HG02970 (cell line): Measurements from ENCODE around the gene DACT2.
"Not testable (repeated sequence)": the region's sequence is repeated elsewhere in the genome, so short reads cannot be mapped to it uniquely, and the experiment has no call there.

Experiments
- ATAC-seq: cut with Tn5 transposase; IDR thresholded peaks from one replicate; pipeline ENCODE4 v1.9.1; 2021; ENCODE audit warnings: mild to moderate bottlenecking, moderate library complexity, moderate number of reproducible peaks; ENCODE audit not compliant: unreplicated experiment, low FRiP score

The DACT2 gene

GRCh38 chr6:168285456-168285855, 34.1 kb downstream of the DACT2 start:
- no peak for ATAC-seq

- no peak for ATAC-seq
Measured at GRCh38 chr6:168284187-168284586, 35.4 kb downstream of the DACT2 start.

GRCh38 chr6:168283686-168284025, 35.9 kb downstream of the DACT2 start:
- no peak for ATAC-seq

- ATAC-seq, result no peak
Measured at GRCh38 chr6:168282985-168283685, 36.4 kb downstream of the DACT2 start.

GRCh38 chr6:168281826-168282225, 37.8 kb downstream of the DACT2 start:
- no peak for ATAC-seq

- not testable (repeated sequence) for ATAC-seq
Measured at GRCh38 chr6:168281314-168281713, 38.3 kb downstream of the DACT2 start.

- ATAC-seq, result no peak
Measured at GRCh38 chr6:168280899-168281245, 38.7 kb downstream of the DACT2 start.

GRCh38 chr6:168280020-168280898, 39.3 kb downstream of the DACT2 start:
- no peak for ATAC-seq

- no peak for ATAC-seq
Measured at GRCh38 chr6:168279403-168279935, 40.1 kb downstream of the DACT2 start.

GRCh38 chr6:168278904-168279303, 40.7 kb downstream of the DACT2 start:
- ATAC-seq, result no peak

- ATAC-seq, result no peak
Measured at GRCh38 chr6:168277274-168277669, 42.3 kb downstream of the DACT2 start.

- no peak for ATAC-seq
Measured at GRCh38 chr6:168276576-168277273, 42.9 kb downstream of the DACT2 start.

GRCh38 chr6:168275168-168275567, 44.4 kb downstream of the DACT2 start:
- no peak for ATAC-seq

- ATAC-seq, result no peak
Measured at GRCh38 chr6:168274037-168274952, 45.3 kb downstream of the DACT2 start.

GRCh38 chr6:168273441-168274036, 46.0 kb downstream of the DACT2 start:
- no peak for ATAC-seq

GRCh38 chr6:168272415-168273325, 46.9 kb downstream of the DACT2 start:
- no peak for ATAC-seq

- ATAC-seq, result no peak
Measured at GRCh38 chr6:168270274-168271172, 49.1 kb downstream of the DACT2 start.
